GM19455 (cell line): ENCODE data around the gene DPYSL5.
"Not testable (repeated sequence)": the region's sequence is repeated elsewhere in the genome, so short reads cannot be mapped to it uniquely, and the experiment has no call there.

ENCODE experiments used
- ATAC-seq: cut with Tn5 transposase; IDR thresholded peaks from one replicate; pipeline ENCODE4 v1.9.1; 2021; ENCODE audit not compliant: unreplicated experiment

Gene DPYSL5

GRCh38 chr2:26873286-26873983, 25.5 kb downstream of the DPYSL5 start:
- no peak for ATAC-seq

GRCh38 chr2:26874514-26874913, 26.6 kb downstream of the DPYSL5 start:
- no peak for ATAC-seq

- ATAC-seq = no peak
These were observed 27.2 kb downstream of the DPYSL5 start for GRCh38 chr2:26875065-26875634.

- ATAC-seq = no peak
These were observed 27.9 kb downstream of the DPYSL5 start for GRCh38 chr2:26875808-26876207.

GRCh38 chr2:26876260-26876659, 28.3 kb downstream of the DPYSL5 start:
- no peak for ATAC-seq

GRCh38 chr2:26877276-26877675, 29.3 kb downstream of the DPYSL5 start:
- ATAC-seq = no peak

- no peak for ATAC-seq
These were observed 32.2 kb downstream of the DPYSL5 start for GRCh38 chr2:26880161-26880560.

GRCh38 chr2:26880910-26881435, 33.0 kb downstream of the DPYSL5 start:
- no peak for ATAC-seq

GRCh38 chr2:26882220-26882619, 34.3 kb downstream of the DPYSL5 start:
- ATAC-seq = not testable (repeated sequence)

- ATAC-seq = no peak
These were observed 36.0 kb downstream of the DPYSL5 start for GRCh38 chr2:26883956-26884355.

GRCh38 chr2:26884486-26884885, 36.6 kb downstream of the DPYSL5 start:
- ATAC-seq = no peak

- ATAC-seq = no peak
These were observed 37.9 kb downstream of the DPYSL5 start for GRCh38 chr2:26885651-26886329.

- no peak for ATAC-seq
These were observed 38.8 kb downstream of the DPYSL5 start for GRCh38 chr2:26886736-26887135.

GRCh38 chr2:26887151-26887550, 39.2 kb downstream of the DPYSL5 start:
- ATAC-seq = no peak

GRCh38 chr2:26889796-26890195, 41.9 kb downstream of the DPYSL5 start:
- no peak for ATAC-seq

GRCh38 chr2:26890341-26891000, 42.5 kb downstream of the DPYSL5 start:
- ATAC-seq = no peak

GRCh38 chr2:26892133-26892532, 44.2 kb downstream of the DPYSL5 start:
- no peak for ATAC-seq

- no peak for ATAC-seq
These were observed 45.1 kb downstream of the DPYSL5 start for GRCh38 chr2:26892922-26893524.

GRCh38 chr2:26894136-26894535, 46.2 kb downstream of the DPYSL5 start:
- ATAC-seq = no peak

- ATAC-seq = no peak
These were observed 50.0 kb downstream of the DPYSL5 start for GRCh38 chr2:26897807-26898479.
